ENCODE results near the gene TENM3.

Gene TENM3

GRCh38 chr4:182425302-182425701 is 182.1 kb downstream of the TENM3 start:
- H4K20me1 ChIP-seq (ENCODE audit: insufficient read depth, low read length), result no peaks in the 10 kb centered on the region
- no peak overlapping the region for H3K27ac ChIP-seq (ENCODE audit: low read length)
- no peak overlapping the region for H3K4me3 ChIP-seq (ENCODE audit: low read depth in 1 of 2, low read length in 2 of 2)
- H3K9me3 ChIP-seq (ENCODE audit: insufficient read depth, low read length, severe bottlenecking), result no peaks in the 10 kb centered on the region
- no peaks in the 10 kb centered on the region for H3K4me1 ChIP-seq (ENCODE audit: insufficient read depth, low read length)
- no peaks in the 10 kb centered on the region for H3K36me3 ChIP-seq (ENCODE audit: insufficient read depth, low read length)
- no peaks in the 10 kb centered on the region for H3K27me3 ChIP-seq (ENCODE audit: insufficient read depth, low read length, poor library complexity)
- H3K79me2 ChIP-seq (ENCODE audit: insufficient read depth, low read length), result no peaks in the 10 kb centered on the region
- H3K9ac ChIP-seq (ENCODE audit: low read depth, low read length), result no peak overlapping the region
- TF ChIP-seq EZH2 (IDR thresholded peaks at IDR 0.05; ENCODE audit: borderline replicate concordance, low read depth, low read length, severe bottlenecking) (no peak), CTCF (IDR thresholded peaks at IDR 0.05; ENCODE audit: borderline replicate concordance, extremely low read depth, low read length, poor library complexity, severe bottlenecking) (no peak)
- H3K4me2 ChIP-seq (ENCODE audit: insufficient read depth, low read length), result no peak overlapping the region
- DNase-seq (no peak), ATAC-seq (ENCODE audit: insufficient read depth, low read depth) (no peak)
- no peak overlapping the region for H2AFZ ChIP-seq (ENCODE audit: low read depth, low read length)

- Histone ChIP-seq H3K36me3 (ENCODE audit: insufficient read depth, low read length) (no peaks in the 10 kb centered on the region), H3K4me3 (ENCODE audit: low read depth in 1 of 2, low read length in 2 of 2) (no peak overlapping the region), H2AFZ (ENCODE audit: low read depth, low read length) (no peak overlapping the region), H3K79me2 (ENCODE audit: insufficient read depth, low read length) (no peaks in the 10 kb centered on the region), H4K20me1 (ENCODE audit: insufficient read depth, low read length) (no peaks in the 10 kb centered on the region), H3K27me3 (ENCODE audit: insufficient read depth, low read length, poor library complexity) (no peaks in the 10 kb centered on the region), H3K4me2 (ENCODE audit: insufficient read depth, low read length) (no peak overlapping the region), H3K9me3 (ENCODE audit: insufficient read depth, low read length, severe bottlenecking) (no peaks in the 10 kb centered on the region), H3K27ac (ENCODE audit: low read length) (no peak overlapping the region), H3K4me1 (ENCODE audit: insufficient read depth, low read length) (no peaks in the 10 kb centered on the region), H3K9ac (ENCODE audit: low read depth, low read length) (no peak overlapping the region)
- TF ChIP-seq CTCF (IDR thresholded peaks at IDR 0.05; ENCODE audit: borderline replicate concordance, extremely low read depth, low read length, poor library complexity, severe bottlenecking) (no peak), EZH2 (IDR thresholded peaks at IDR 0.05; ENCODE audit: borderline replicate concordance, low read depth, low read length, severe bottlenecking) (no peak)
- ATAC-seq (ENCODE audit: insufficient read depth, low read depth) (no peak), DNase-seq (no peak)
These were observed 183.7 kb downstream of the TENM3 start for GRCh38 chr4:182426901-182427300.

GRCh38 chr4:182427554-182427953 is 184.4 kb downstream of the TENM3 start:
- no peak overlapping the region for H3K4me2 ChIP-seq (ENCODE audit: insufficient read depth, low read length)
- no peak for ATAC-seq (ENCODE audit: insufficient read depth, low read depth)
- no peak overlapping the region for H3K27ac ChIP-seq (ENCODE audit: low read length)

More at GRCh38 chr4:182427554-182427953, 184.4 kb downstream of the TENM3 start:
- no peaks in the 10 kb centered on the region for H3K9me3 ChIP-seq (ENCODE audit: insufficient read depth, low read length, severe bottlenecking)
- no peaks in the 10 kb centered on the region for H3K27me3 ChIP-seq (ENCODE audit: insufficient read depth, low read length, poor library complexity)
- H3K9ac ChIP-seq (ENCODE audit: low read depth, low read length), result no peak overlapping the region
- H3K79me2 ChIP-seq (ENCODE audit: insufficient read depth, low read length), result no peaks in the 10 kb centered on the region
- H3K4me1 ChIP-seq (ENCODE audit: insufficient read depth, low read length), result no peaks in the 10 kb centered on the region
- H4K20me1 ChIP-seq (ENCODE audit: insufficient read depth, low read length), result no peaks in the 10 kb centered on the region
- no peak for DNase-seq
- TF ChIP-seq CTCF (IDR thresholded peaks at IDR 0.05; ENCODE audit: borderline replicate concordance, extremely low read depth, low read length, poor library complexity, severe bottlenecking) (no peak), EZH2 (IDR thresholded peaks at IDR 0.05; ENCODE audit: borderline replicate concordance, low read depth, low read length, severe bottlenecking) (no peak)
- no peak overlapping the region for H2AFZ ChIP-seq (ENCODE audit: low read depth, low read length)
- H3K36me3 ChIP-seq (ENCODE audit: insufficient read depth, low read length), result no peaks in the 10 kb centered on the region
- H3K4me3 ChIP-seq (ENCODE audit: low read depth in 1 of 2, low read length in 2 of 2), result no peak overlapping the region
